Natural killer cell (primary cell): ENCODE data around the gene MTMR6. TPM values are rescaled to one million over a fixed set of nuclear protein-coding genes. Genes with fewer than 3 reads are reported as not detected.

Source experiments
- ATAC-seq, 3 donors: fragments of 150-1000 bp in 2 of 3; fragments of 200-7000 bp in 1 of 3; cut with Tn5 transposase; 1 replicate in 1 of 3; 2 replicates in 2 of 3; pipeline ENCODE4 v1.10.0; 2021; ENCODE audit warnings: mild to moderate bottlenecking in 2 of 3, moderate library complexity in 2 of 3
- DNase-seq, 2 donors: peaks; one replicate each; pipeline versions ENCODE4 v3.0.0 to v3.0.0-alpha.2; 2013 to 2021; ENCODE audit warnings: mixed read lengths in 1 of 2
- H3K27ac ChIP-seq: one replicate; pipeline ENCODE4 v1.5.1; 2013; ENCODE audit warnings: mild to moderate bottlenecking, low read length
- H3K27me3 ChIP-seq: one replicate; pipeline ENCODE4 v1.6.1; 2013; ENCODE audit warnings: low read length; ENCODE audit not compliant: control insufficient read depth, insufficient read depth
- H3K36me3 ChIP-seq: one replicate; pipeline ENCODE4 v1.6.1; 2013; ENCODE audit warnings: low read length; ENCODE audit not compliant: control insufficient read depth, insufficient read depth
- H3K4me1 ChIP-seq: one replicate; pipeline ENCODE4 v1.6.1; 2013; ENCODE audit warnings: low read length; ENCODE audit not compliant: control insufficient read depth, insufficient read depth
- H3K4me3 ChIP-seq: one replicate; pipeline ENCODE4 v1.5.1; 2013; ENCODE audit warnings: low read length
- H3K9me3 ChIP-seq: one replicate; pipeline ENCODE4 v1.6.1; 2013; ENCODE audit warnings: low read length; ENCODE audit not compliant: control insufficient read depth, insufficient read depth
- H3K27ac Mint-ChIP-seq, 2 donors: one replicate each; pipeline ENCODE4 v1.8.0; 2022; ENCODE audit warnings: mild to moderate bottlenecking in 2 of 2, mixed read lengths in 2 of 2, moderate library complexity in 1 of 2
- H3K27me3 Mint-ChIP-seq, 2 donors: one replicate each; pipeline ENCODE4 v1.8.0; 2022; ENCODE audit warnings: low read depth in 2 of 2, mixed read lengths in 2 of 2
- H3K36me3 Mint-ChIP-seq: one replicate; pipeline ENCODE4 v1.8.0; 2022; ENCODE audit warnings: mixed read lengths
- H3K4me1 Mint-ChIP-seq, 2 donors: one replicate each; pipeline ENCODE4 v1.8.0; 2022; ENCODE audit warnings: mixed read lengths in 2 of 2
- H3K4me3 Mint-ChIP-seq: one replicate; pipeline ENCODE4 v1.8.0; 2022; ENCODE audit warnings: mild to moderate bottlenecking, moderate library complexity, mixed read lengths
- H3K9me3 Mint-ChIP-seq, 2 donors: one replicate each; pipeline ENCODE4 v1.8.0; 2022; ENCODE audit warnings: mixed read lengths in 2 of 2
- WGBS: methylation state at CpG from one replicate; pipeline ENCODE4 v1.1.7; 2013; ENCODE audit warnings: missing lambda C conversion rate; ENCODE audit not compliant: insufficient coverage; 5-methylcytosine and 5-hydroxymethylcytosine counted together
- intact Hi-C: fragments of 100-400 bp; cut with micrococcal nuclease; formaldehyde crosslinking; loops from one replicate; pipeline ENCODE4 v1.14.2; 2022
- total RNA-seq, 4 donors: library from RNA; stranded (reverse); fragments of 120-200 nt in 1 of 4; gene quantifications; one replicate each; pipeline versions ENCODE4 v1.2.3 to v1.2.4, GENCODE V29; 2013 to 2022
- TF ChIP-seq, protein P1 (sequence below): fragments of 200-600 bp; IDR thresholded peaks from one replicate; pipeline ENCODE4 v1.8.0; 2022; ENCODE audit warnings: antibody characterized with exemption

Gene MTMR6
- total RNA-seq, 3 donors from 2014 or later (not counting 1 experiment from before 2014, with no cell fraction given) = 16.4 to 18.1 (median 17.3) TPM

DNA sequence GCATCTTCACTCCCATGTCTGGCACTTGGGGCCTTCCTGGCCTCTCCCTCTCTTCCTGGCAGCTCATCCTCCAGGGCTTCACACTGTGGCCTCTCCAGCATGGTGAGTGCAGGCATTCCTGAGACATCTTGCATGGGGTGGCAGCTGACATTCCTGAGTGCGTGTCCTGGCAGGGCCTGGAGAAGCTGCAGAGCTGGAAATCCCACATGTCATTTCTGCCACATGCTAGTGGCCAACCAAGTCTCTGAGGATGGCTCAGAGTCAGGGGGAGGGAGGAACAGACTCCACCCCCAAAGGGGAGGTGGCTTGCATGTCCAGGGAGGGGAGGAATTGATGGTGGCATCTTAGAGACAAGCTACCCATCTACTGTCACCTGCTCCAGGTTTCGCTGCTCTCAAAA is 73.6 kb downstream of the MTMR6 start:
- H3K4me1 ChIP-seq = no peaks in the 10 kb centered on the region
- ATAC-seq (no peak), DNase-seq (no peak)
- Mint-ChIP-seq H3K4me1 (no peaks in the 10 kb centered on the region), H3K27ac (no peak overlapping the region), H3K4me3 (no peak overlapping the region), H3K27me3 (peaks cover 7 to 8% of the 10 kb centered on the region in 2 donors), H3K36me3 (no peaks in the 10 kb centered on the region), H3K9me3 (no peaks in the 10 kb centered on the region)
- TF ChIP-seq, protein P1, sequence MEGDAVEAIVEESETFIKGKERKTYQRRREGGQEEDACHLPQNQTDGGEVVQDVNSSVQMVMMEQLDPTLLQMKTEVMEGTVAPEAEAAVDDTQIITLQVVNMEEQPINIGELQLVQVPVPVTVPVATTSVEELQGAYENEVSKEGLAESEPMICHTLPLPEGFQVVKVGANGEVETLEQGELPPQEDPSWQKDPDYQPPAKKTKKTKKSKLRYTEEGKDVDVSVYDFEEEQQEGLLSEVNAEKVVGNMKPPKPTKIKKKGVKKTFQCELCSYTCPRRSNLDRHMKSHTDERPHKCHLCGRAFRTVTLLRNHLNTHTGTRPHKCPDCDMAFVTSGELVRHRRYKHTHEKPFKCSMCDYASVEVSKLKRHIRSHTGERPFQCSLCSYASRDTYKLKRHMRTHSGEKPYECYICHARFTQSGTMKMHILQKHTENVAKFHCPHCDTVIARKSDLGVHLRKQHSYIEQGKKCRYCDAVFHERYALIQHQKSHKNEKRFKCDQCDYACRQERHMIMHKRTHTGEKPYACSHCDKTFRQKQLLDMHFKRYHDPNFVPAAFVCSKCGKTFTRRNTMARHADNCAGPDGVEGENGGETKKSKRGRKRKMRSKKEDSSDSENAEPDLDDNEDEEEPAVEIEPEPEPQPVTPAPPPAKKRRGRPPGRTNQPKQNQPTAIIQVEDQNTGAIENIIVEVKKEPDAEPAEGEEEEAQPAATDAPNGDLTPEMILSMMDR = no peak
- no peaks in the 10 kb centered on the region for H3K27me3 ChIP-seq
- H3K36me3 ChIP-seq = no peaks in the 10 kb centered on the region
- H3K27ac ChIP-seq = no peak overlapping the region
- no peaks in the 10 kb centered on the region for H3K9me3 ChIP-seq
- intact Hi-C loops = no loop called here
- WGBS = 96% methylated on average over 2 of the region's 2 CpGs
- H3K4me3 ChIP-seq = no peak overlapping the region

DNA sequence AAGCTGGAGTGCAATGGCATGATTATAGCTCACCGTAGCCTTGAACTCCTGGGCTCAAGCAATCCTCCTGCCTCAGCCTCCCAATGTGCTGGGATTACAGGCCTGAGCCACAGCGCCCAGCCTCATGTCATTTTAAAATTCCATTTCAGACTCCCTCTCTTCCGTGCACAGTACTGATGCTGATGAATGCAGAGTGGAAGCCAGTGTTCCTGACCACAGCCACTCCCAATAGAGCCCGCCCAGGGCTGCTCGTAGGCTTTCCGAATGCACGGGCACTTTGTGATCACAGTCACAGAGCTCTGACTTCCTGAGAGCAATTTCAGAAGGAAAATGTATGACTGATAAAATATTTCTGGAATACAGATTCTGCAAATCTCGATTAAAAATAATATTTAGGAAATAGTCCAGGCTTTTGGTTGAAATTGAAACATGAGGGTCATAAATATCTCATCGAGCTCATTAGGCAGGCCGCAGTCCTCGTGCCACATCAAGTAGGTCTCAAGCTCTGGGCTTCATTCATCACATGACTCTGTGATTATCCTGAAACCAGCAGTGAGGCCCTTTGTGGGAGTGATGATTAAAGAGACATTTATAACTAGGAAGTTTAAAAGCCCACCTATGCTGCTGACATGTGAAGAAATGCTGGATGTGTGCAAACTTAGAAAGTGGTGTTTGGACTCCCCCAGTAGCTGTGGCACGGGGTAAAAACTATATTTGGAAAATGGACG is 76.3 kb downstream of the MTMR6 start:
- no peaks in the 10 kb centered on the region for H3K4me1 ChIP-seq
- Mint-ChIP-seq H3K36me3 (no peaks in the 10 kb centered on the region), H3K27ac (no peak overlapping the region), H3K9me3 (no peaks in the 10 kb centered on the region), H3K4me1 (no peaks in the 10 kb centered on the region), H3K27me3 (peaks cover 2 to 3% of the 10 kb centered on the region in 2 donors), H3K4me3 (no peak overlapping the region)
- 91% methylated on average over 13 of the region's 13 CpGs for WGBS
- no peaks in the 10 kb centered on the region for H3K36me3 ChIP-seq
- DNase-seq (no peak), ATAC-seq (no peak)
- intact Hi-C loops = no loop called here
- no peaks in the 10 kb centered on the region for H3K27me3 ChIP-seq
- TF ChIP-seq, protein P1 = no peak
- H3K27ac ChIP-seq = no peak overlapping the region
- H3K4me3 ChIP-seq = no peak overlapping the region
- H3K9me3 ChIP-seq = no peaks in the 10 kb centered on the region

DNA sequence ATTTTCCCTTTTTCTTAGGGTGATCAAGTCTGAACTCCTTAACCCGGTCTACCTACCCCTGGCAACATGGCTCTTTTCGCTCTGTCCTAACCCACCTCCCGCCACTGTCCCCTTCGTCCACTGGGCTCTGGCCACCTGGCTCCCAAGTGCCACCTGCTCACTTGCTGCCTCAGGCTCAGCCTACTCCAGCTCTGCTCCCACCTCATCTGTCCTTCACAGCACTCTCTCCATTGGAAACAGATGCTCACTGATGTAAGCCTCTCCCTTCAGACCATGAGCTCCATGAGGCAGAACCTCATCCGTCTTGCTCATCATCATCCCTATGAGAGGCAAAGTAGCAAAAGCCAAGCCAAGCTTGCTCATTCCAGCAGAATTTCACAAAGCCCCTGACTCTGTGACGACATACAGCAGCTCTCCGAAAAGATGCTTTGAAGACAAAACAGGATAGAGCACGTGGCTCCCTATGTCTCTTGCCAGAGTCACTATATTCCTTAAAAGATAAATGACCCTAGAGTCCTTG is 79.9 kb downstream of the MTMR6 start:
- H3K27ac Mint-ChIP-seq = no peak overlapping the region
- DNase-seq (no peak), ATAC-seq (no peak)
- intact Hi-C loops = no loop called here
- WGBS = 90% methylated on average over 8 of the region's 8 CpGs
- H3K9me3 Mint-ChIP-seq = no peaks in the 10 kb centered on the region
- Histone ChIP-seq H3K27me3 (no peaks in the 10 kb centered on the region), H3K4me1 (no peaks in the 10 kb centered on the region), H3K36me3 (no peaks in the 10 kb centered on the region), H3K9me3 (no peaks in the 10 kb centered on the region), H3K4me3 (no peak overlapping the region), H3K27ac (no peak overlapping the region)
- H3K4me3 Mint-ChIP-seq = no peak overlapping the region
- H3K36me3 Mint-ChIP-seq = no peaks in the 10 kb centered on the region
- H3K4me1 Mint-ChIP-seq = no peaks in the 10 kb centered on the region
- peaks cover 5 to 8% of the 10 kb centered on the region in 2 donors for H3K27me3 Mint-ChIP-seq
- TF ChIP-seq, protein P1 = no peak

DNA sequence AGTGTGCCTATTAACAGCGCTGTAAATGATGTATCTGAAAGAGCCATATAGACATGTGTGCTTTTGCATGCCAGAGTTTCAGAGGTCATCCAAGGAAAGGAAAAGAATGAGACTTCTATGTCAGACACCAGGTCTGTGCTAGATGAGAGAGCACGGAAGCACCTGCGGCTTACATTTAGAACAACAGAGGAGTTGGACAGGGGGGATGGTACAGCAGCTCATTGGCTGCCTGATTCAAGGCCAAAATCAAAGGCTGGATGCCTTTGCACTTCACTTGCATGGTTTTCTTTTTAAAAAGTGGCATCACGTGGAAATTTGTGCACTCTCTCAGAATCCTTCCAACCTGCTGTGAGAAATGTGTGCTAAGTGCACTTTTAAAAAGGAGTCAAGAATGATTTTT is 82.4 kb downstream of the MTMR6 start:
- Mint-ChIP-seq H3K4me1 (no peaks in the 10 kb centered on the region), H3K9me3 (no peaks in the 10 kb centered on the region), H3K36me3 (no peaks in the 10 kb centered on the region), H3K27me3 (peaks cover 7 to 14% of the 10 kb centered on the region in 2 donors), H3K27ac (no peak overlapping the region), H3K4me3 (no peak overlapping the region)
- intact Hi-C loops = no loop called here
- no peak overlapping the region for H3K4me3 ChIP-seq
- no peak for ATAC-seq
- no peaks in the 10 kb centered on the region for H3K4me1 ChIP-seq
- no peaks in the 10 kb centered on the region for H3K27me3 ChIP-seq
- no peak overlapping the region for H3K27ac ChIP-seq
- no peaks in the 10 kb centered on the region for H3K36me3 ChIP-seq
- DNase-seq = no peak
- TF ChIP-seq, protein P1 = no peak
- 98% methylated on average over 4 of the region's 4 CpGs for WGBS
- H3K9me3 ChIP-seq = no peaks in the 10 kb centered on the region
